Endodermal cell (in vitro differentiated cells): ENCODE measurements around the gene PTPRT. TPM values are rescaled to one million over a fixed set of nuclear protein-coding genes. Genes with fewer than 3 reads are reported as not detected.

Experiments used
- DNase-seq: peaks from one replicate; pipeline ENCODE4 v3.0.0-alpha.2; 2017
- H3K27ac ChIP-seq: 2 replicates; pipeline ENCODE4 v1.5.1; 2013; ENCODE audit warnings: mild to moderate bottlenecking, low read depth, low read length, moderate library complexity
- H3K27me3 ChIP-seq: 2 replicates; pipeline ENCODE4 v1.6.1; 2013; ENCODE audit warnings: mild to moderate bottlenecking, low read length, moderate library complexity; ENCODE audit not compliant: insufficient read depth, control insufficient read depth, poor library complexity, severe bottlenecking
- H3K36me3 ChIP-seq: 2 replicates; pipeline ENCODE4 v1.7.0; 2013; ENCODE audit warnings: mild to moderate bottlenecking, low read length, moderate library complexity; ENCODE audit not compliant: control insufficient read depth, insufficient read depth
- H3K4me1 ChIP-seq: one replicate; pipeline ENCODE4 v1.7.0; 2013; ENCODE audit warnings: low read length; ENCODE audit not compliant: control insufficient read depth, insufficient read depth
- H3K4me3 ChIP-seq: 2 replicates; pipeline ENCODE4 v1.5.1; 2013; ENCODE audit warnings: mild to moderate bottlenecking, low read length, moderate library complexity
- H3K9ac ChIP-seq: 2 replicates; pipeline ENCODE4 v1.6.1; 2013; ENCODE audit warnings: mild to moderate bottlenecking, low read length, moderate library complexity; ENCODE audit not compliant: poor library complexity, severe bottlenecking; ENCODE audit errors: extremely low read depth
- H3K9me3 ChIP-seq: 2 replicates; pipeline ENCODE4 v1.6.1; 2013; ENCODE audit warnings: mild to moderate bottlenecking, low read length, moderate library complexity; ENCODE audit not compliant: control insufficient read depth
- H3K27ac Mint-ChIP-seq: 2 replicates; pipeline ENCODE4 v1.8.0; 2020; ENCODE audit warnings: mixed read lengths
- H3K27me3 Mint-ChIP-seq: 2 replicates; pipeline ENCODE4 v1.8.0; 2021; ENCODE audit warnings: mild to moderate bottlenecking, mixed read lengths; ENCODE audit not compliant: insufficient read depth
- H3K36me3 Mint-ChIP-seq: 2 replicates; pipeline ENCODE4 v1.8.0; 2020; ENCODE audit warnings: low read depth, mixed read lengths
- H3K4me1 Mint-ChIP-seq: 2 replicates; pipeline ENCODE4 v1.8.0; 2020; ENCODE audit warnings: mixed read lengths
- H3K4me3 Mint-ChIP-seq: 2 replicates; pipeline ENCODE4 v1.8.0; 2020; ENCODE audit warnings: mild to moderate bottlenecking, moderate library complexity, mixed read lengths
- H3K9me3 Mint-ChIP-seq: 2 replicates; pipeline ENCODE4 v1.8.0; 2020; ENCODE audit warnings: mild to moderate bottlenecking, mixed read lengths
- WGBS, 2 experiments: methylation state at CpG; one replicate each; pipeline versions ENCODE4 v1.1.5 to v1.1.7; 2013; ENCODE audit warnings: missing lambda C conversion rate in 2 of 2, mixed read lengths in 1 of 2; ENCODE audit not compliant: insufficient coverage in 1 of 2, insufficient read length in 1 of 2; 5-methylcytosine and 5-hydroxymethylcytosine counted together
- total RNA-seq, 2 donors: library from RNA; stranded (reverse); fragmentation: NEBNext Ultra II Directional in 1 of 2; extraction: Animal tissue kit (Norgen Biotek cat#: 25700) in 1 of 2; gene quantifications; 2 replicates in 1 of 2; 3 replicates in 1 of 2; pipeline ENCODE4 v1.2.1, GENCODE V29; 2021
- TF ChIP-seq, protein P1 (sequence below): fragments of 200-600 bp; sonication (generic); conservative IDR thresholded peaks from 2 replicates; pipeline ENCODE4 v1.5.0; 2021; ENCODE audit warnings: antibody characterized with exemption, mild to moderate bottlenecking

The PTPRT gene
- total RNA-seq, 2 donors from 2014 or later = 2.3 to 2.7 TPM

DNA sequence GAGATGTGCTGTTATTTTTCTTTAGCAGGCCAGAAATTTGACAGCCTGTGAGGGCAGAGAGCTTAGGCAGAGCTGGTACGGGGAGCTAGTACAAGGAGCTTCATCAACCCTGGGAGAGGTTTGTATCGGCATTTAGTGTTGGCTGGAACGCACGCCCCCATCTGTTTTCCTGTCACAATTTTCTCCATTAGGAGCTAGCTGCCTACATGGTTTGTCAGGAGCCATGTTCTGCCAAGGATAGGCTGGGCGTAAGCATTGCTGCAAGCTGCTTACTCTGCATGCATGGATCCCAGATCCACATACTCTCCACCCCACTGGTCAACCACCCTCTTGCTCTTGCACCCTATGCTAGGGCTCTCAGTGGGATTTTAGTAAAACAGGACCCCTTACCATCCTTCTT, 1122.5 kb downstream of the PTPRT start:
- no peaks in the 10 kb centered on the region for H3K27me3 Mint-ChIP-seq
- no peak overlapping the region for H3K4me3 Mint-ChIP-seq
- no peaks in the 10 kb centered on the region for H3K4me1 Mint-ChIP-seq
- H3K9me3 ChIP-seq = no peaks in the 10 kb centered on the region
- no peak for DNase-seq
- no peak overlapping the region for H3K27ac Mint-ChIP-seq
- 79 to 93% methylated on average over 5 of the region's 5 CpGs for WGBS, 2 experiments
- no peak overlapping the region for H3K27ac ChIP-seq
- no peak overlapping the region for H3K9ac ChIP-seq
- H3K36me3 Mint-ChIP-seq = no peaks in the 10 kb centered on the region
- no peaks in the 10 kb centered on the region for H3K27me3 ChIP-seq
- no peaks in the 10 kb centered on the region for H3K36me3 ChIP-seq
- no peak overlapping the region for H3K4me3 ChIP-seq
- TF ChIP-seq, protein P1, sequence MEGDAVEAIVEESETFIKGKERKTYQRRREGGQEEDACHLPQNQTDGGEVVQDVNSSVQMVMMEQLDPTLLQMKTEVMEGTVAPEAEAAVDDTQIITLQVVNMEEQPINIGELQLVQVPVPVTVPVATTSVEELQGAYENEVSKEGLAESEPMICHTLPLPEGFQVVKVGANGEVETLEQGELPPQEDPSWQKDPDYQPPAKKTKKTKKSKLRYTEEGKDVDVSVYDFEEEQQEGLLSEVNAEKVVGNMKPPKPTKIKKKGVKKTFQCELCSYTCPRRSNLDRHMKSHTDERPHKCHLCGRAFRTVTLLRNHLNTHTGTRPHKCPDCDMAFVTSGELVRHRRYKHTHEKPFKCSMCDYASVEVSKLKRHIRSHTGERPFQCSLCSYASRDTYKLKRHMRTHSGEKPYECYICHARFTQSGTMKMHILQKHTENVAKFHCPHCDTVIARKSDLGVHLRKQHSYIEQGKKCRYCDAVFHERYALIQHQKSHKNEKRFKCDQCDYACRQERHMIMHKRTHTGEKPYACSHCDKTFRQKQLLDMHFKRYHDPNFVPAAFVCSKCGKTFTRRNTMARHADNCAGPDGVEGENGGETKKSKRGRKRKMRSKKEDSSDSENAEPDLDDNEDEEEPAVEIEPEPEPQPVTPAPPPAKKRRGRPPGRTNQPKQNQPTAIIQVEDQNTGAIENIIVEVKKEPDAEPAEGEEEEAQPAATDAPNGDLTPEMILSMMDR = no peak
- no peaks in the 10 kb centered on the region for H3K4me1 ChIP-seq
- H3K9me3 Mint-ChIP-seq = no peaks in the 10 kb centered on the region

DNA sequence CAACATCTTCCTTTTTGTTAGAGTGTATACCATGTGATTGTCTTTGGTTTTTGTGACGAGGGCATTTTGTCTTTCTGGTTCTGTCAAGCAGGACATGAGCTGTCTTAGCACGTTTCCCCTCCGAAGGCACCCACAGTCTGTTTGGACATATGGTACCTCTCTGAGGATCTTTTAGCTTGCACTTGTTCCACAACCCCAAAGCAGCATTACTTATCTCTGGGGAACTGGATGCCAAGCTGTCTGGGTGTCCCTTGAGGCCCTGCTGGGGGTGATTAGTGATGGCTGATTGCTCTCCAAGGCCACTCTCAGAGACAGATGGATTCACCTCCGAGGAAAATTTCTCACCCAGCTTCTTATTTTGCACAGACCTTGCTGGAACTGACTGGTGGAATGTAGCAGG, 1126.6 kb downstream of the PTPRT start:
- H3K27ac ChIP-seq = no peak overlapping the region
- H3K9ac ChIP-seq = no peak overlapping the region
- no peak overlapping the region for H3K4me3 Mint-ChIP-seq

DNA sequence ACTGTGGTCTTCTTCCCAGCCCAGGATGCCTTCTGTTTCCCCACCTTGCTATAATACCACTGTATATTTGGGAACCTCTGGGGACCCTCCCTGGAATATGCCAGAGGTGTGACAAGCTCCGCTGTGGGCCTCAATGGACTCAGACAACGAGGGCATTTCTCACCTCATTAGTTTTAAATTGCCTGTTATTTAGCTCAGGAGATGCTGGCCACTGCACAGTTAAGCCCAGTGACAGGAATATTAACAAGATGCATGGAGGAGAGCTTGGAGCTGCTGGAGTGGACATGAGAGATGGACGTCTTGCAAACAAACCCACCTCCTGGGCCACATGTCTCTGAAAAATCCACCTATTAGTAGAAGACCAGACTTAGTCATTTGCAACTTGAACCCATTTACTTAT, 1136.4 kb downstream of the PTPRT start:
- Mint-ChIP-seq H3K27me3 (peaks cover 5% of the 10 kb centered on the region), H3K9me3 (no peaks in the 10 kb centered on the region), H3K27ac (no peak overlapping the region), H3K4me3 (no peak overlapping the region), H3K36me3 (no peaks in the 10 kb centered on the region), H3K4me1 (no peaks in the 10 kb centered on the region)
- H3K27ac ChIP-seq = no peak overlapping the region
- no peaks in the 10 kb centered on the region for H3K4me1 ChIP-seq
- H3K9ac ChIP-seq = no peak overlapping the region
- TF ChIP-seq, protein P1 = no peak
- H3K4me3 ChIP-seq = no peak overlapping the region
- H3K36me3 ChIP-seq = no peaks in the 10 kb centered on the region
- peak; percentile 30 for DNase-seq
- 75 to 83% methylated on average over 2 to 3 of the region's 3 CpGs for WGBS, 2 experiments
- no peaks in the 10 kb centered on the region for H3K27me3 ChIP-seq
- no peaks in the 10 kb centered on the region for H3K9me3 ChIP-seq

More for the DNA sequence above, 1126.6 kb downstream of the PTPRT start:
- no peak for DNase-seq
- Histone ChIP-seq H3K9me3 (no peaks in the 10 kb centered on the region), H3K4me1 (no peaks in the 10 kb centered on the region), H3K4me3 (no peak overlapping the region), H3K36me3 (no peaks in the 10 kb centered on the region), H3K27me3 (no peaks in the 10 kb centered on the region)
- WGBS, 2 experiments = 83 to 100% methylated on average over 1 to 4 of the region's 4 CpGs
- Mint-ChIP-seq H3K27me3 (no peaks in the 10 kb centered on the region), H3K36me3 (no peaks in the 10 kb centered on the region), H3K27ac (no peak overlapping the region), H3K9me3 (no peaks in the 10 kb centered on the region), H3K4me1 (no peaks in the 10 kb centered on the region)
- TF ChIP-seq, protein P1 = no peak
